ENCODE measurements around the gene LRRC19.

Gene LRRC19

DNA sequence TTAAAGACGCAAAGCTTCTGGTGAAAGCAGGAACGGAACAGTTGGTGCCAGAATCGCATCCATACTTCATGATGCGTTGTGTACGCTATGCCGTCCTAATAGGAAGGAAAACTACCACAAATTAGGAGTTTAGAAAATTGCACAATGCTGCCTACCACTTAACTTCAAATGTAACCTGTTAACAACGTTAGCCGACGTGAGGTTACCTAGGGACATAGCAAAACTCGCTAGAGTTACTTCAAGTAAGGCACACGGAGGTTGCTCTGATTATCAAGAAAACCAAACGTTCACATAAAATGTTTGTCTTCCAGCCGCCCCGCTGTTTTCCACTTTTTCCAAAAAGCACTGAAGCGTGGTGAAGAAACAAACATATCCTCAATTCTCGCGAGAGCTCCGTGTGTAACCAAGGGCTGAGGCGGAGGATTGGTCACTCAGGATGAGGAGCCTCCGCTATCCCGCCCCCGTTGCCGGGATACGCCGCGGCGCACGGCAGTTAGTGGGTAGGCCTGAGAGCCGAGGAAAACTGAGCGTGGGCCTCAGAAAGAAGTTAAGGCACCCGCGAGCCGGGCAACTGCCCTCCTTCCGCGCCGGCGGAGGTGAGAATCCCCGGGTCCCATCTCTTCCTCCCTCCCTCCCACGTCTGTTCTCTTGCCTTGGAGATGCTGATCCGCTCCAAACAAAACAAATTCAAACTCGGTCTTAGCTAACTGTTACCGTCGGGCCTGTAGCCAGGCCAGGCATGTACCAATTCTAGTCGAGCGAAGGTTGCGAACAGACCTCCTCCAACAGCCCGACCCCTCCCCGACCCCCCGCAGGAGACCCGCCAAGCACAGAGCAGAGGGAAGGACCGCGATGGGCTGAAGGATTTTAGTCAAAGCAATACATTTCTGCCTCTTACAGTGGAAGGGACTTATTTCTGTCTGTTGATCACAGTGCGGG, 49.3 kb downstream of the LRRC19 start, which contains the start of gene IFT74:
TSS of gene IFT74 (plus strand) at position 492 of the 939 bp plus-strand sequence. CDS start 5,556 bp downstream, outside the sequence.
- peak; percentile 97 for DNase-seq (ENCODE audit: low spot score)

DNA sequence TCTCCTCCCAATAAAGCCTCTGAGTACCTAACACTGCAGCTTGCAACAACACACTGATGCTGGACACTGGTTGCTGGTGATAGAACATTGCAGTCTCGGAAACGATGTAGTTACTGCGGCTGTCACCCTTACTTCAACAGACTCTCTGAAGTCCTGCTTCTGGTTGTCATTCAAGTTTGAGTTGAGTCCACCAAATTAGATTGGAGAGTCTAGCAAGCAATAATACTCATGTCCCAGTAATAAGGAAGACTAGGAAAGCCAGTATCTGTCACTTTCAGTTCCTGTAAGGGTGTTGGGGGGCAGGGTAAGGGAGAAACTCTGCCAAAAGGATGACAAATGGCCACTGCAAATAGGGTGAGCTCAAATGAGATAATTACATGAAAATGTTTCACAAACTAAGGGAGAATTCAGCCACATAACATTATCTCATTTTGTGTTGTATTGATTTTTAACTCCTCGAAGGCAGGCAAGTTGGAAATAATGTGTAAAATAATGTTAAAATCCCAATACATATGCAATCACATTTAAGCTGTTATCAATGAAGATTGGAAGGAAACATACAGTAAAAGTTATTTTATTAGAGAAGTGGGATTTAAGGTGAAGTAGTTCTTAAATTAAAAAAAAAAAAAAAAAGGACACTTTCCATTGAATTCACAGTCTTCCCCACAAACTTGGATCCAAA, 50.1 kb downstream of the LRRC19 start:
- peak; percentile 65 for DNase-seq (ENCODE audit: low spot score)

DNA sequence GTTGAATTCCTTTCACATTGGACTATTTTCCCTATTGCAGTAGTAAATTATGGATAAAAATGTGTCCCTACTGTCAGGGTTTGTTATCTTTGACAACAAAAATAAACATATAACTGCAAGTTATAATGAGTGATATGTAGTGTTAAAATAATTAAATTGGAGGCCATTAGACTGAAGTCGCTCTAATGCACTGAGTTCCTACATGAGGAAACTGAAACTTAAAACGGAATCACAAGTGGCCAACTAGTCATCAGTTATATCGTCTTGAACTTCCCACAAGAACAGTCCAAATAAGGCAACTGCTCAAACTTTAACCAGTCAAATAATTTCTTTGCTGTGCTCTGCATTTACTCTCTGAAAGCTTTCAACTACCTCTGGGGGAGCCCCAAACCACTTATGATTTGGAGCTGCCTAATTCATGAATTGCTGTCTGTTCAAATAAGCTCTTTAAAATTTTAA, 51.4 kb downstream of the LRRC19 start:
- peak; percentile 89 for DNase-seq (ENCODE audit: low spot score)

DNA sequence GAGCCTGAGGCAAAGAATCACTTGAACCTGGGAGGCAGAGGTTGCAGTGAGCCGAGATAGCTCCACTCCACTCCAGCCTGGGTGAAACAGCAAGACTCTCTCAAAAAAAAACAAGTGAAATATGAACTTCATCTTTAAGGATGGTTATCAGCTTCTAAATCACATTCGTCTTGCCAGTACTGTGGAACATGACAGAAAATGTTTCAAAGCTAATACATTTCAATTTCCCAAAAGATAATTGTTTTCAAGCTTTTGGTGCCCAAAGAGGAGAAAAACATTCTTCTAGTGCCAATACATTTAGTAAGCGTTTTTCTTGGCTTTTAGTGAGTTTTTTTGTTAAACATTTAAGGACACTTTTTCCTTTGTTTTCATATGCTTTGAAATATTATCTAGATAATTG, 53.7 kb downstream of the LRRC19 start:
- no peak for DNase-seq (ENCODE audit: low spot score)

DNA sequence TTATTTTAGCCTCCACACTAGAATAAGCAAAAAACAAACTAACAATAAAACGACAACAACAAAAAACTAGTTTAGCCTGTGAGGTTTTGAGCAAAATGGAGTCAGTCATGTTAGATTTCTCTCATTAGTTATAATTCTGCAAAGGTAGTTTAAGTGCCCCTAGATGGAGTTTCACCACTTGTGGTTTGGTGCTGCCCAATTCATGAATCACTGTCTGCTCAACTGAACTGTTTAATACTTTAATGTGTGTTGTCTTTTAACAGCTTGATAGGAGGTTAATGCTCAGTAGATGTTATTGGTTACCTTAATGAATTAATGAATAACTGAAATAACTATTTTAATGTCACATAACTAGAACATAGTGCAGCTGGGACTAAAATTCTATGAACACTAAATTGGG, 55.0 kb downstream of the LRRC19 start:
- DNase-seq (ENCODE audit: low spot score): no peak

DNA sequence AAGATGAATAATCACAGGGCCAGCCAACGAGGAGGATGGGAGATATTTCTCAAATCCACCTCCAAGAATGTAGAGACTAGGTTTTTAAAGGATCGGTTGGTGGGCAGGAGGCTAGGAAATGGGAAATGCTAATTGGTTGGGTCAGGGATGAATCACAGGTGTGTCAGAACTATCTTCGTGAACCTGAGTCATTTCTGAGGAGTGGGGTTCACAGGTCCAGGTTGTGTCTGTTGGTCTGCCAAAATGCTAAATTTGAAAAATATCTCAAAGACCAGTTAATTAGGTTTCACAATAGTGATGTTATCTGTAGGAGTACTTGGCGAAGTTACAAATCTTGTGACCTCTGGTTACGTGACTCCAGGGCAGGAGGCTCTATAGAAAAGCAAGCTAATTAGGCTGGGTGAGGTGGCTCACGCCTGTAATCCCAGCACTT, 55.8 kb downstream of the LRRC19 start:
- DNase-seq (ENCODE audit: low spot score): peak; percentile 63

DNA sequence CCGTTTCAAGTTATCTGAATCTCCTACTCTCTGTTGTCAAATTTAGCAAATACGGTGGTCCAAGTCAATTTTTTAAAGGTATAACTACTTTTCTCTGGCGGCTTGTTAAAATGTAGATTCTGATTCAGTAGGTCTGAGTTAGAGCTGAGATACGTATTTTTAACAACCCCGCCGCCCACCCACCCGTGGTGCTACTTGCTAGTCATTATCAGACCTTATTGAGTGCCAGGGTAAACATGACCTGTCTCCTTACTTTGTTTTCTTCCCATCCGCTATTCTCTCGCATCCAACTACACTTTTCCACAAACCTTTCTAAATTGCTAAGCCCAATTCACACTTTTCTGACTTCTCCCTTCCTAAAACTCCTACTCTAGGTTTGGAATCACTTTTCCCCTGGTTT, 57.7 kb downstream of the LRRC19 start:
- peak; percentile 41 for DNase-seq (ENCODE audit: low spot score)

DNA sequence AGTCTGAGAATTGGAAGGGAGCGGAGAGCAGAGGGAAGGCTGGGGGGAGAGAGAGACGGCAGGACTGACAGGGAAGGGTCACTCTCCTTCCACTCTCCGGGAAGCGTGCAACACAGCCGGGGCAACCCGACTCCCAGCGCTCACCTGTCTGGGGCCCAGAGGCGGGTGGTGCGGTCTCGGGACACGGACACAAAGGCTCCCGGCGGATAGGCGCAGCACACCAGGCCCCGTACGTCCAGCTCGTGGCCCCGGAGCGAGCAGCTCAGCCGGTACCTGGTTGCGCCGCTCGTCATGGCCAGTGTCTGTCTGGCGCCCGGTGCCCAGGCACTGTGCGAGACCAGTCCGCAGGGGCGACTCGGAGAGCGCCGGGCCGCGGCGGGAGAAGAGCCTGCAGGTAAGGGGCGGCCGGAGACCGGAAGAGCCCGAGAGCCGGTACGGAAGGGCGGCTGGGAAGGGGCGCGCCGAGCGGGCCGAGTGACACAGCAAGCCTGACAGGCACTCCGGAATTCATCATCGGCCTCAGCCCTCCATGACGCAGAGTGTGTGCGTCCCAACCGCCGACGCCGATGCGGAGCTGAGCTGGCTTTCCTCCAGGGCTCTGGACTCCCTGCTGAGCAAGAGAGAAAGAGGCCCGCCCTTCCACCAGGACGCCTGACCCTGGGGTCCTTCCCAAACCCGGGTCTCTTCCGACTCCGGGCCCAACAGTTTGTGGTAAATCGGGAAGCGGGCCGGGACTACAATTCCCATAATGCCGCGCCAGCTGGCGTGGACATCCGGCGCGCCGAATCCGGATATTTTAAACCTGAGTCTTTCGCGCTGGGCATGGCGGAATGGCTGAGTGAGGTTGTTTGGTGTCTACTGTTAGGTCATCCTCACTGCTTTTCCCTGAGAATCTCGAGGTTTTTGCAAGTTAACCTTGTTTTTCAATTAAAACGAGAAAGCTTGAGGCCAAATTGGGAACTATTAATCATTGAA, 58.4 kb downstream of the LRRC19 start, which contains the start of gene PLAA:
TSS of gene PLAA (minus strand) at position 490 of the 975 bp plus-strand sequence. CDS start at position 293, 197 bp downstream.
- DNase-seq (ENCODE audit: low spot score): peak; percentile 95

DNA sequence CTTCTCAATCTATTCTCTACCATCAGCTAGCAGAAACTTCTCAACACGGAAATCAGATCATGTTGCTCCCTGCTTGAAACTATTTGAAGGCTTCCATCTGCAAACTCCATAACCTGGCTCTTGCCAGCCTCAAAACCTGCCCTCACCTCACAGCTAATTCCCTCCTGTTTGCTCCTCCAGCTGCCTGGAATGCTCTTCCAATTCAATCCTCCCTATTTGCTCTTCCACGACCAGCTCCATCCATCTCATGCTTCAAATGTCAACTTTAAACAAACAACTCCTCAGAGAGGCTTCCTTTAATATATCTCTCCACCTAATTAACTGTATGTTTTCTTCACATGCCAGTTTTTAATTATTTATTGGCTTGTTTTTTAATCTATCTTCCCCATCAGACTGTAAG, 59.9 kb downstream of the LRRC19 start:
- no peak for DNase-seq (ENCODE audit: low spot score)

Data from RKO (cell line).